DMS79 treated with DMSO at 0.1 percent for 48 hours (cell line): Measurements from ENCODE around the gene PKDREJ.
A peak's percentile ranks its signal among the peaks of the same experiment; 100 is the strongest.
"Not testable (repeated sequence)": the region's sequence is repeated elsewhere in the genome, so short reads cannot be mapped to it uniquely, and the experiment has no call there.

Experiments used
- DNase-seq: peaks from one replicate; lab custom pipeline; 2025; lab: John Stamatoyannopoulos, UW

PKDREJ gene

GRCh38 chr22:46288846-46289243, 25.7 kb upstream of the PKDREJ start:
- no peak for DNase-seq

GRCh38 chr22:46287873-46288751, 25.0 kb upstream of the PKDREJ start:
- no peak for DNase-seq

GRCh38 chr22:46286941-46287872, 24.1 kb upstream of the PKDREJ start:
- no peak for DNase-seq

GRCh38 chr22:46286006-46286405, 22.9 kb upstream of the PKDREJ start:
- no peak for DNase-seq

- no peak for DNase-seq
These were observed 18.9 kb upstream of the PKDREJ start for GRCh38 chr22:46281866-46282678.

- DNase-seq, result no peak
These were observed 18.0 kb upstream of the PKDREJ start for GRCh38 chr22:46280999-46281623.

GRCh38 chr22:46280063-46280817, 17.1 kb upstream of the PKDREJ start:
- DNase-seq, result no peak

- DNase-seq, result no peak
These were observed 15.8 kb upstream of the PKDREJ start for GRCh38 chr22:46278656-46279645.

GRCh38 chr22:46276563-46276962, 13.4 kb upstream of the PKDREJ start:
- DNase-seq, result no peak

GRCh38 chr22:46275455-46276122, 12.4 kb upstream of the PKDREJ start:
- no peak for DNase-seq

GRCh38 chr22:46274381-46274780, 11.2 kb upstream of the PKDREJ start:
- no peak for DNase-seq

- DNase-seq, result no peak
These were observed 10.4 kb upstream of the PKDREJ start for GRCh38 chr22:46273432-46274148.

GRCh38 chr22:46272762-46273431, 9.8 kb upstream of the PKDREJ start:
- DNase-seq, result no peak

- no peak for DNase-seq
These were observed 9.1 kb upstream of the PKDREJ start for GRCh38 chr22:46272196-46272595.

- no peak for DNase-seq
These were observed 6.4 kb upstream of the PKDREJ start for GRCh38 chr22:46269564-46269963.

GRCh38 chr22:46267431-46268279, 4.5 kb upstream of the PKDREJ start, which contains the start of gene TTC38:
TSS of gene TTC38 (plus strand) at chr22:46268008. CDS start at chr22:46268040, 32 bp downstream.
- peak; percentile 23 for DNase-seq

- DNase-seq, result not testable (repeated sequence)
These were observed 2.5 kb upstream of the PKDREJ start for GRCh38 chr22:46265627-46266026.
